Glomerular endothelial cell (primary cell): ENCODE measurements around the gene AADACL3. TPM values are rescaled to one million over a fixed set of nuclear protein-coding genes. Genes with fewer than 3 reads are reported as not detected.
"Not testable (repeated sequence)": the region's sequence is repeated elsewhere in the genome, so short reads cannot be mapped to it uniquely, and the experiment has no call there.

Experiments
- DNase-seq: peaks from one replicate; pipeline ENCODE4 v3.0.0-alpha.2; 2011; ENCODE audit warnings: low read depth, low spot score; ENCODE audit errors: extremely low read depth
- total RNA-seq: library from RNA; depleted of rRNA; stranded (reverse); fragments of >200 nt; gene quantifications from 2 replicates; pipeline ENCODE4 v1.2.3, GENCODE V29; 2015

AADACL3 gene, protein sequence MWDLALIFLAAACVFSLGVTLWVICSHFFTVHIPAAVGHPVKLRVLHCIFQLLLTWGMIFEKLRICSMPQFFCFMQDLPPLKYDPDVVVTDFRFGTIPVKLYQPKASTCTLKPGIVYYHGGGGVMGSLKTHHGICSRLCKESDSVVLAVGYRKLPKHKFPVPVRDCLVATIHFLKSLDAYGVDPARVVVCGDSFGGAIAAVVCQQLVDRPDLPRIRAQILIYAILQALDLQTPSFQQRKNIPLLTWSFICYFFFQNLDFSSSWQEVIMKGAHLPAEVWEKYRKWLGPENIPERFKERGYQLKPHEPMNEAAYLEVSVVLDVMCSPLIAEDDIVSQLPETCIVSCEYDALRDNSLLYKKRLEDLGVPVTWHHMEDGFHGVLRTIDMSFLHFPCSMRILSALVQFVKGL
- not detected in 2 replicates for total RNA-seq

DNA sequence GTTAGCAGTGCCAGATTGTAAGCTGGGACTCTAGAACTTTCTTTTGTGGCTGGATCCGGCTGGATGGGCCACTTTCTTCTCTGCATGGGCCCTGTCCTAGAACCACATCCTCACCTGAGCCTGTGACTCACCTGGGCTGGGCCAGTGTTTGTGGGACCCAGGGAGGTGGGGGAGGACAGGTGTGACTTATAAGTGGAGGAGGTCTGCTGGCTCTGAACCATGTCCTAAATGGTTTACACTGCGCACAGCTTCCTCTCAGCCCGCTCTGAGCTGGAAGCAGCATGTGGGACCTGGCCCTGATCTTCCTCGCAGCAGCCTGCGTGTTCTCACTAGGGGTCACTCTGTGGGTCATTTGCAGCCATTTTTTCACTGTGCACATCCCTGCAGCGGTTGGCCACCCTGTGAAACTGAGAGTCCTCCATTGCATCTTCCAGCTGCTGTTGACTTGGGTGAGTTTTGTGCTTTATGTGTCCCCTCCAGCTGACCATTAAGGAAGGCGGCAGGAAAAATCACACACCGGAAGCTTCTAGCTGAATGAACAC, at the start of gene AADACL3:
AADACL3 (plus strand) TSS at position 215 of the 542 bp plus-strand sequence; CDS start at position 282, 67 bp downstream.
- no peak for DNase-seq

DNA sequence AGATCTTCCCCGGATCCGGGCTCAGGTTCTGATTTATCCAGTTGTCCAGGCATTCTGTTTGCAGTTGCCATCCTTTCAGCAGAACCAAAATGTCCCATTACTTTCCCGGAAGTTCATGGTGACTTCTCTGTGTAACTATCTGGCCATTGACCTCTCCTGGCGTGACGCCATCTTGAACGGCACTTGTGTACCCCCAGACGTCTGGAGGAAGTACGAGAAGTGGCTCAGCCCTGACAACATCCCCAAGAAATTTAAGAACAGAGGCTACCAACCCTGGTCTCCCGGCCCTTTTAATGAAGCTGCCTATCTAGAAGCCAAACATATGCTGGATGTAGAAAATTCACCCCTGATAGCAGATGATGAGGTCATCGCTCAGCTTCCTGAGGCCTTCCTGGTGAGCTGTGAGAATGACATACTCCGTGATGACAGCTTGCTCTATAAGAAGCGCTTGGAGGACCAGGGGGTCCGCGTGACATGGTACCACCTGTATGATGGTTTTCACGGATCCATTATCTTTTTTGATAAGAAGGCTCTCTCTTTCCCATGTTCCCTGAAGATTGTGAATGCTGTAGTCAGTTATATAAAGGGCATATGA, 49.7 kb upstream of the AADACL3 start:
- DNase-seq, result no peak

DNA sequence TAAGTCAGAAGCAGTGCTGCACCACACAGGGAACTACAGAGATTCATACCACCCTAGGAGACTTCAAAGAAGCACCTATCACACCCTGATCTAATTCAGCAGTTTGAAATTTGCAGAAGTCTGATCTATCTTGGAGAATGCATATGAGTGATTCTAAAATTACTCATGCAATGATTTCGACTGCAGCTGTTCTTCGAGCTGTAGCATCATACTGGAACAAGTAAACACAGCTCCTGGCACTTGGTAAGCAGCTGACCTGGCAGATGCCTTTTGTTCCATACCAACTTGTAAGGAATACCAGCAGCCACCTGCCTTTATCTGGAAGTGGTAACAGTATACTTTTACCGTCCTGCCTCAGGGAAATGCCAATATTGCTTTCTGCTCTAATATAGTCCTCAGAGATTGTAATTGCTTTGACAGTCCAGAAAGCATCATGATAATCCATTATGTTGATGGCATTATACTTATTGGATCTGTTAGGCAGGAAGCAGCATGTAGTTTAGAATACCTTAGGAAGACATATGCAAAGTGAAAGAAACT, 46.3 kb upstream of the AADACL3 start:
- DNase-seq, result no peak

DNA sequence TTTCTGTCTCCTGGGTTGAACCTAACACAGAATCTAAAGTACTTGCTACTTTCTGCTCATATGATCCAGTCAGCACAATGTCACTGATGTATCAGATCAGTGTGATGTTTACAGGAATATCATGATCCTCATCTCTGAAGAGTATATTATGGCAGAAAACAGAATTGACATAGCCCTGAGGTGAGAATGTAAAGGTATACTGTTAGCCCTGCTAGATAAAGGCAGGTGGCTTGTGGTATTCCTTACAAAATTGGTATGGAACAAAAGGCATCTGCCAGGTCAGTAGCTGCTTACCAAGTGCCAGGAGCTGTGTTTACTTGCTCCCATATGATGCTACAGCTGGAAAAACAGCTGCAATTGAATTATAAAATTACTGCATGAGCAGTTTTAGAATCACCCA, 41.6 kb upstream of the AADACL3 start:
- DNase-seq, result no peak

DNA sequence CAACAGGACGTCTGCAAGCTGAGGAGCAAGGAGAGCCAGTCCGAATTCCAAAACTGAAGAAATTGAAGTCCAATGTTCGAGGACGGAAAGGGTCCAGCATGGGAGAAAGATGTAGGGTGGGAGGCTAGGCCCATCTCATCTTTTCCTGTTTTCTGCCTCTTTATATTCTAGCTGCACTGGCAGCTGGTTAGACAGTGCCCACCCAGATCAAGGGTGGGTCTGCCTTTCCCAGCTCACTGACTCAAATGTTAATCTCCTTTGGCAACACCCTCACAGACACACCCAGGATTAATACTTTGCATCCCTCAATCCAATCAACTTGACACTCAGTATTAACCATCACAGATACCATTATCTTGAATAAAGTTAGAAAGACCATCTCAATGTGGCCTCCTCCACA, 39.8 kb upstream of the AADACL3 start:
- DNase-seq, result not testable (repeated sequence)

DNA sequence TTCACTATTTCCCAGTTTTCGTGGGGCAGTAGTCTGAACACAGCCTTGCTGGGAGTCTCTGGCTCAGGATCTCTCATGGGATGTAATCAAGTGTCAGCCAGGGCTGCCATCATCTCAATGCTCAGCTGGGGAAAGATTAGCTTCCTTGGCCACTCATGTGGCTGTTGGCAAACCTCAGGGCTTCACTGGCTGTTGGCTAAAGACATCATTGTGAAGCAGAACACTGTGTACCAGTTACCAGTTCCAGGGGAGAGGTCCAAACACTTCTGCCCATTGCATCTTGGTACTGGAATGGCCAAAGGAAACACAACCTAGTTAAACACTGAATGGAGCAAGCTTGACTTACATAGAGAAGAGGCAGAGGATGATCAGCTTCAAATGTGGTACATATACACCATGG, 38.3 kb upstream of the AADACL3 start:
- no peak for DNase-seq

DNA sequence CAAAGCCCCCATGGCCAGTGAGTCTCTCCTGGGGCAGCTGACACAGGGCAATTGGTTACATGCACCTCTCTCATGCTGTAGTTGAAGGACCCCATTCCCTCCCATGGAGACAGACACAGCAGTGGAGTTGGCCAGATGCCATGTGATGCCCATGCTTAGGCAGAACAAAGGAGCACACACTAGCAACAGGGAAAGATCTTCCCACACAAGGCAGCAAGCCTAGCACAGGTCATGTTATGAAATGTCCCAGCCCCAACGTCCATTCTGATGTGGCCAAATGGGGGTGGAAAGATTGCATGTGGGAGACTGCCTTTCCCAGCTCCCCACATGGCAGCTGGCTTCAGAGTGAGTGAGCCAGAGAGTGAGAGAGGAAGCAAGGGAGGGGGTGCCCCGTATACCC, 37.6 kb upstream of the AADACL3 start:
- DNase-seq, result no peak

DNA sequence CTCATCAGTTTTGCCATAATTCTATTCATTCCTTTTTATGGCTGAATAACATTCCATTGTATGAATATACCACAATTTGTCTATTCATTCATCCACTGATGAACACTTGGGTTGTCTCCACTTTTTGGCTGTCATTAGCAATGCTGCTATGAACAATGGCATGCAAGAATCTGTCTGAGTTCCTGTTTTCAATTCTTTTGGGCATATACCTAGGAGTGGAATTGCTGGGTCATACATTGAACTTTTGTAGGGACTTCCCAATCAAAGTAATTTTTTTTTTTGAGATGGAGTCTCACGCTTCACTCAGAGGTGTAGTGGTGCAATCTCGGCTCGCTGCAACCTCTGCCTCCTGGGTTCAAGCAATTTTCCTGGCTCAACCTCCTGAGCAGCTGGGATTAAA, 37.1 kb upstream of the AADACL3 start:
- no peak for DNase-seq

DNA sequence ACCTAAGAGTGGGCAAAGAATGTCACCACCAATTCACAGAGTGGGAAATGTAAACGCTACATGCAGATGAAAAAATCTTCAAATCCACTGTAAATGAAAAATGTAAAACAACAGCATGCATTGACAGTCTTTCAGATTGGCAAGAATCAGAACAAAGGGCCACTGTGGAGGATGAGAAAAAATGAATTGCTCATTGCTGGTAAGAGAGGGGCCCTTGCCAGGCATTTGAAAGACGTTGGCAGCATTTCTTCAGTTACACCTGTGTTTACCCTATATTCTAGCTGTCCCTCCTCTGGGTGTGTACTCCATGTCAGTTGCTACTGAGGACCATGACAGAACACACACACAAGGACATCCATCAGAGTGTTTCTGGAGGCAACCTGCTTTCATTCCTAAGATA, 25.8 kb upstream of the AADACL3 start:
- DNase-seq, result no peak

DNA sequence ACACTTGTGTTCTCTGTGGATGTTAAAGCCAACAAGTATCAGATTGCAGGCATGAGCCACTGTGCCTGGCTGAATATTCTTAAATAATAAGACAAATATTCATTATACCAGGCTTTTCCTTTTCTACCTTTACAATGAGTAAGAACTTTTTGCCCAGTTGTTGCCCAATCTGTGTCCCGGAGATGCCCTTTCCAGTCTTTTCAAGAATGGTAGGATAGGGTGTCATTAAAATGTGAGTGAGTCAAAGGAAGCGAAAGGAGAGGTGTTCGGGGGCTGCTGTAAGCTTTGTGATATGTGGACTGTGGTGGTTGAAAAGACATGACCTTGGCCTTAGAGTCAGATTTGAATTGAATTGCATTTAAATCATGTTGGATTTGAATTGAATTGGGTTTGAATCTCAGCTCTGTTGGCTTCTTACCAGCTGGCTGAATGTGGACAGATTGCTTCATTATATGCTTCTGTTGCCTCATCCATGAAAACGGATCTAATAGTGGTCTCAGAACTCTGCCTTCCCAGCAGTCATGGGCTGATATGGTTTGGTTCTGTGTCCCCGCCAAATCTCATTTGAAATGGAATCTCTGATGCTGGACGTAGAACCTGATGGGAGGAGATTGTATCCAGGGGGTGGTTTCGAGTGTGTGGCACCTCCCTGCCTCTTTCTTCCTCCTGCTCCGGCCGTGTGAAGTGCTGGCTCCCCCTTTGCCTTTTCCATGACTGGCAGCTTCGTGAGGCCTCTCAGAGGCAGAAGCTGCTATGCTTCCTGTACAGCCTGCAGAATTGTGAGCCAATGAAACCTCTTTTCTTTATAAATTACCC, 22.7 kb upstream of the AADACL3 start:
- no peak for DNase-seq

DNA sequence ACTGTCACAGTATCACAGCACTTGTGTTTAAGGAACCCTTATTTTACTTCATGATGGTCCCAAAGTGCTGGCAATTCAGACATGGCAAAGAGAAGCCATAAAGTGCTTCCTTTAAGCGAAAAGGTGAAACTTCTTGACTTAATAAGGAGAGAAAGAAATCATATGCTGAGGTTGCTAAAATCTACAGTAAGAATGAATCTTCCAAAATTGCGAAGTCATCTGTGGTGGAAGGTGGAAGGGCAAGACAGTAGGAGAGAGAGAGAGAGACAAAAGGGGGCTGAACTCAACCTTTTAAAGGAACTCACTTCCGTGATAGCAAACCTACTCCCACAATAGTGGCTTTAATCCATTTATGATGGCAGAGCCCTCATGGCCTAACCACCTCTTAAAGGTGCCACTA, 19.3 kb upstream of the AADACL3 start:
- no peak for DNase-seq

DNA sequence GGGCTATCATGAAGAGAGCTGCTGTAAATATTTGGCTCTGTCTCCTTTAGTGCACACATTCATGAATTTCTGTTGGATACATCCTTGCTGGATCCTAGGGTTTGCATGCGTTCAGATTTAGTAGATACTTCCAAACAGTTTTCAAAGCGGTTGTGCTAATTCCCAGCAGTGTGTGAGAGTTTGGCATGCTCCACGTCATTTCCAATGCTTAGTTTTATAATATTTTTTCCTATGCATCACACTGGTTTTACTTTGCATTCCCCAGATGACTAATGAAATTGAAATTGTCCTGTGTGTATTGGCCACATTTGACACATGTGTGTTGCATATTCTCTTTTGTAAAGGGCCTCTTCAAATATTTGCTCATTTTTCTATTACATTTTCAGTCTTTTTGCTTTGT, 18.5 kb upstream of the AADACL3 start:
- no peak for DNase-seq

DNA sequence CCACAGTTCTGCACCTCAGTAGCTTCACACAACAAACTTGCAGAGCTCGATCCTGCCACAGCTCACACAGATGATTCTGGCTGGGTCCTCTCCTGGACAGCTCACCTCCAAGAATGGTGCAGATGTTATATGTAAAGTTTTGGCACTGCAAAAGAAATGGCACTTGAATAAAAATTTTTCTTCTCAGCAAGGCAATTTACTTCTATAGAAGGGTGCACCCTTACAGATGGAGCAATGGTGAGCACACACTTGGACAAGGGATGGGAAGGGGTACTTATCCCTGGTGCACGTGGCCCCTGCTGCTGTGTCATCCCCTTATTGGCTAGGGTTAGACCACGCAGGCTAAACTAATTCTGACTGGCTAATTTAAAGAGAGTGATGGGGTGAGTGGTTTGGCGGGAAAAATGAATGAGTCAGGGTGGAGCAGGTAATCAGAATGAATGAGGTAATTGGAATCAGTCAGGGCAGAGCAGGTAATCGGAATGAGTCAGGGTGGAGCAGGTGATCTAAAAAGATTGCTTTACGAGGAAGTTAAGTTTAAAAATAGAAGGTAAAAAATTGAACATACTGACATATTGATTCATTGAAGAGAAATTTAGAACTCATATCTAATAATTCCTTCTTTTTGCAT, 12.0 kb upstream of the AADACL3 start:
- no peak for DNase-seq

DNA sequence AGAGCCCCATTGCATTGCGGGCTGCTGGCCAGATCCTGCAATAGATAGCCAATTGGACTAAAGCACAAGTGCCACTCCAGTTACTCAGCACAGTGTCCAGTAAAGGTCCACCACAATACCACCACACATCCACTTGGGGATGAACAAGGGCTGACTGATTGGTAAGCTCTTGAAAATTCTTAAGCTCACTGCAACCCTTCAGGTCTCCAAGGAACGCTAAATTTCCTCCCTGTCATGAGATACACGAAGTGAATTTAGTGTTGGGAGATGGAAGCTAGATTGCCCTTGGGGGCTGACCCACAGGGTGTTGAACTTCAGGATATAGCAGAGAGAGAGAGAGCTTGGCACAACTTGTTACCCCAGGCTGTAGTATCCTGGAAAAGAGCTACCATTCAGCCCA, 9.8 kb upstream of the AADACL3 start:
- no peak for DNase-seq

DNA sequence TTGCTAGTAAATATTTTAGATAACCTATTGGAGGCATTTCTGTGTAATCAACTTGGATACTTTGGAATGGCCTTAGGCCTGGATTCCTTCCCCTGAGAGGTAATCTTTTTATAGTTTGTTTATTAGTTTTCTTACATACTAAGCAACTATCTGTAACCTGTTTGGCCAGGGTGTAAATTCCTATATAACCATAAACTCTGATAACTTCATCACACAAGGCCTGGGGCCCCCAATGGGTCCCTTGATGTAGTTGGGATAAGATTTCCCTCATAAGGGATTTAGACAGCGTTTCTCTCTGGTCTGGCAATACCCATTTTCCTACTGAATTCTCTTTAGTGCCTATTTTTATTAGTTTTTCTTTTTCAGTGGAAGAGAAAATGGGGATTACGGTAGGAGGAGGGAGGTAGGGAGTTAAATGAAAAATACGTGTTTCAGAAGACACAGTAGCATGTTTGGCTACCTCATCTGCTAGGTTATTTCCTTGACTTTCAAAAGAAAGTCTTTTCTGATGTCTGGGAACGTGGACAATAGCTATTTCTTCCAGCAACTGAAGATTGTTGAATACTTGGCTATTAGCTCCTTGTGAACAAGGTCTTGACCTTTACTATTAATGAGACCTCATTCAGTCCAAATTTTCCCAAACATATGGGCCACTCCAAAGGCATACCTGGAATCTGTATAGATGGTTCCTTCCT, 7.4 kb upstream of the AADACL3 start:
- DNase-seq, result no peak

DNA sequence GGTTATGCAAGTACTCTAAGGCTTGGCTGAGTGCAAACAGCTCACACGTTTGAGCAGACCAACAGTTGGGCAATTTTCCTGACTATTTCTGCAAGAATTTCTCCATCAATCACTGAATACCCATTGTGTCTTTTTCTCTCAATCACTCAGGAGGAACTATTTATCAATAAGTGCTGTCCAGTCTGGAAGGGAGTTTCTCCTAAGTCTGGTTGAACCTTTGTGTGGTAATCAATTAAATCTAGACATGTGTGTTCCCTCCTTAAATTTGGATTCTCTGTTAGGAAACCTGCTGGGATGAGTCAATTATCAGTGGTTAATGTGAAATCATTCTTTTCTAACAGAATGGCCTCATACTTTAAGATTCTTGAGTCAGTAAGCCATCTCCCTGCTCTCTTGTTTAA, 6.8 kb upstream of the AADACL3 start:
- no peak for DNase-seq

DNA sequence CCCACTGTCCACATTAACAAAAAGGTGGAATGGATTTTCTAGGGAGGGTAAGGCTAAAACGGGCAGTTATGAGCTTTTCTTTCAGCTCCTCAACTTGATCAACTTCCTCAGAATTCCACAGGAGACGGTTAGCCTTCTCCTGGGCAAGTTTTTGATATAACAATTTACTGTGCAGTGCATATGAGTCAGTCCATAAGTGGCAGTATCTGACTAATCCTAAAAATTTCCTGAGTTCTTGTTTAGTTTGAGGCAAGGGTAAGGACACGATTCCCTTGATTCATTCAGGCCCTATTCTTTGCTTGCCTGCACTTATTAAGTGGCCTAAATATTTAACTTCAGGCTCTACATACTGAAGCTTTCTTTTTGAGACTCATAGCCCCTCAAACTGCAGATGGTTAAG, 6.2 kb upstream of the AADACL3 start:
- no peak for DNase-seq

DNA sequence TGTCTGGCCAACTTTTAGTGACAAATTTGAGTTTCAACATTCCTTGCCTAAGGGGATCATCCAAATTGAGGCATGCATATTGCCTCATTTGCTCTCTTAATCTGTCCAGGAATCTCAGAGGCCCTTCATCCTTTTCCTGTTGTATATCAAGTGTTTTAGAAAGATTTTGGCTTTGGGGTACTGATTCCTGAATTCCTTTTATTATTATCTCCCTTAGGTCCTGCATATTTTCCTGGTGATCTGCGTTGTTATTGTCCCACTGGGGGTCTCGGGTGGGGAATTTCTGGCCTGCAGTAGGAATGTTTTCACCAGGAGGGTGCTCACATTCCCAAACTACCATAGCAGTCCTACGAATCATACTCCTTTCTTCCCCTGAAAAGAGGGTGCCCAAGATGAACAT, 4.4 kb upstream of the AADACL3 start:
- DNase-seq, result no peak

DNA sequence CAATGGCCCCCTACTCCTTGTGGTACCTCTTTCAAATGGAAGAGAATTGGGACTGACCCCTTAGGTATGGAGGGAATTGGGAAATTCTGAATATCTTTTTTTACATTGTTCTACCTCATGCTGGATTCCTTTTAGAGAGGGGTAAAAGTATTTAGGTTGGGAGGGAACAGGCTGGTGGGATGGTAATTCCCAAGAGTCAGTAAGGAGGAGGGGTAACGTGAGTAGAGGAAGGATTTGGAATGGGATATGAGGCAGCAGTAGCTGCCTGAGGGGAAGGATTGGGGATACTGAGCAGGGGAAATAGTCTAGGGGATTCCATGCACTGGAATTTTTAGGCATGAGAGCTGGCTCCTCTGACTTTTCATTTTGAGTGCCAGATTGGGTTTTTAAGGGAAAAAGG, 3.8 kb upstream of the AADACL3 start:
- DNase-seq, result no peak

DNA sequence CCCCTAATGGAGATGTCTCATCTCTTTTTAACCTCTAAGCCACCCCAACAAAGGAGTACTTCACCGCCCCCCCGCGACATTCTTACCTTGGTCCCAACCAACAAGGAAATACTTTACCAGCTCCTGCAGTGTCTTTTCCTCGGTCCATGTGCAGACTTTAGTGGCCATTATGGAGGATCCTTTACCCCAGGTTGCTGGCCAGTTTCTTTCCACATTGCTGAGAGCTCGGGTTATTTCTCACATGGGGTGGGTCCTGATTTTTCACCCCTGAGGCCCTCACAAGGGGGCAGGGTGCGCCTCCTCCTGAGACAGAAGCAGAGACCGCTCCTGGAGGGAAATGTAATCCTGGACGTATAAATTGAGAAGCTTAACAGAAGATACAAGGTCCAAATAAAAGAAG, 3.0 kb upstream of the AADACL3 start:
- no peak for DNase-seq
